ENCODE data around the gene DDHD1. TPM values are rescaled to one million over a fixed set of nuclear protein-coding genes. Genes with fewer than 3 reads are reported as not detected.

DDHD1 gene
- total RNA-seq, 1 experiment from 2014 or later = 20.0 TPM

DNA sequence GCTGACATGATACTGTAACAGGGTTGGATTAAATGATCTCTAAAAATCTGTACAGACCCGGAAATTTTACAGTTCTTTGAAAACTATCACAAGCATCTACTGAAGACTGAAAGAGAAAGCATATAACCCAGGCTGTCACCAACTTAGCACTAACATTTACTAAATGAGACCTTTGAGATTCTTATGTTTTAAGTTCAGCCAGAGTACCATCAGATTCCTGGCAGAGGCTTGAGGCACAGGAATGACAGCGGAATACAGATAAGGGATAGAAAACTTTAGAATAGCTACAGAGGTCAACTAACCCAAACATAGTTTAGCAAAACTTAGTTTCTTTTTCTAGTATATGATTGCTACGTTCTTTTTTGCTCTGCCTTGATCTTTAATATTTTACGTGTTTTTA, 110.6 kb downstream of the DDHD1 start:
- CTCF ChIA-PET = no interaction called here
- no peak for DNase-seq (ENCODE audit: low spot score)

More for the DNA sequence above, 110.6 kb downstream of the DDHD1 start:
- peaks cover 26% of the 10 kb centered on the region for H3K36me3 Mint-ChIP-seq
- peaks cover 2% of the 10 kb centered on the region; the same call in 1 of the 2 replicates for H3K9me3 Mint-ChIP-seq
- H3K4me3 Mint-ChIP-seq = no peak overlapping the region
- no peaks in the 10 kb centered on the region for H3K4me1 Mint-ChIP-seq
- H3K27ac Mint-ChIP-seq = no peak overlapping the region
- no peak for ATAC-seq
- TF ChIP-seq, protein P1, sequence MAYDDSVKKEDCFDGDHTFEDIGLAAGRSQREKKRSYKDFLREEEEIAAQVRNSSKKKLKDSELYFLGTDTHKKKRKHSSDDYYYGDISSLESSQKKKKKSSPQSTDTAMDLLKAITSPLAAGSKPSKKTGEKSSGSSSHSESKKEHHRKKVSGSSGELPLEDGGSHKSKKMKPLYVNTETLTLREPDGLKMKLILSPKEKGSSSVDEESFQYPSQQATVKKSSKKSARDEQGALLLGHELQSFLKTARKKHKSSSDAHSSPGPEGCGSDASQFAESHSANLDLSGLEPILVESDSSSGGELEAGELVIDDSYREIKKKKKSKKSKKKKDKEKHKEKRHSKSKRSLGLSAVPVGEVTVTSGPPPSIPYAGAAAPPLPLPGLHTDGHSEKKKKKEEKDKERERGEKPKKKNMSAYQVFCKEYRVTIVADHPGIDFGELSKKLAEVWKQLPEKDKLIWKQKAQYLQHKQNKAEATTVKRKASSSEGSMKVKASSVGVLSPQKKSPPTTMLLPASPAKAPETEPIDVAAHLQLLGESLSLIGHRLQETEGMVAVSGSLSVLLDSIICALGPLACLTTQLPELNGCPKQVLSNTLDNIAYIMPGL (CRISPR knock-in tag; IDR thresholded peaks at IDR 0.05) = no peak
- TF ChIP-seq, protein P2, sequence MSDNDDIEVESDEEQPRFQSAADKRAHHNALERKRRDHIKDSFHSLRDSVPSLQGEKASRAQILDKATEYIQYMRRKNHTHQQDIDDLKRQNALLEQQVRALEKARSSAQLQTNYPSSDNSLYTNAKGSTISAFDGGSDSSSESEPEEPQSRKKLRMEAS (CRISPR knock-in tag; IDR thresholded peaks at IDR 0.05) = no peak
- TF ChIP-seq EMX1 (CRISPR knock-in tag; IDR thresholded peaks at IDR 0.05) (no peak), MYBL2 (CRISPR knock-in tag; IDR thresholded peaks at IDR 0.05) (no peak), ZNF317 (CRISPR knock-in tag; IDR thresholded peaks at IDR 0.05; ENCODE audit: borderline replicate concordance, low read depth) (no peak), ZMAT4 (CRISPR knock-in tag; IDR thresholded peaks at IDR 0.05) (no peak), SMAD4 (CRISPR knock-in tag; IDR thresholded peaks at IDR 0.05) (no peak), TEAD1 (CRISPR knock-in tag; IDR thresholded peaks at IDR 0.05) (no peak), MLX (CRISPR knock-in tag; IDR thresholded peaks at IDR 0.05) (no peak), SMAD3 (CRISPR knock-in tag; IDR thresholded peaks at IDR 0.05; ENCODE audit: borderline replicate concordance) (no peak), NFE2L1 (CRISPR knock-in tag; IDR thresholded peaks at IDR 0.05) (no peak), ZNF671 (CRISPR knock-in tag; IDR thresholded peaks at IDR 0.05) (no peak), NR2C2 (CRISPR knock-in tag; IDR thresholded peaks at IDR 0.05) (no peak), ZNF512 (CRISPR knock-in tag; IDR thresholded peaks at IDR 0.05; ENCODE audit: borderline replicate concordance) (no peak), ZNF219 (CRISPR knock-in tag; IDR thresholded peaks at IDR 0.05; ENCODE audit: borderline replicate concordance) (no peak)
- TF ChIP-seq, protein P3, sequence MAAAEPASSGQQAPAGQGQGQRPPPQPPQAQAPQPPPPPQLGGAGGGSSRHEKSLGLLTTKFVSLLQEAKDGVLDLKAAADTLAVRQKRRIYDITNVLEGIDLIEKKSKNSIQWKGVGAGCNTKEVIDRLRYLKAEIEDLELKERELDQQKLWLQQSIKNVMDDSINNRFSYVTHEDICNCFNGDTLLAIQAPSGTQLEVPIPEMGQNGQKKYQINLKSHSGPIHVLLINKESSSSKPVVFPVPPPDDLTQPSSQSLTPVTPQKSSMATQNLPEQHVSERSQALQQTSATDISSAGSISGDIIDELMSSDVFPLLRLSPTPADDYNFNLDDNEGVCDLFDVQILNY (CRISPR knock-in tag; IDR thresholded peaks at IDR 0.05) = no peak
- TF ChIP-seq, protein P4, sequence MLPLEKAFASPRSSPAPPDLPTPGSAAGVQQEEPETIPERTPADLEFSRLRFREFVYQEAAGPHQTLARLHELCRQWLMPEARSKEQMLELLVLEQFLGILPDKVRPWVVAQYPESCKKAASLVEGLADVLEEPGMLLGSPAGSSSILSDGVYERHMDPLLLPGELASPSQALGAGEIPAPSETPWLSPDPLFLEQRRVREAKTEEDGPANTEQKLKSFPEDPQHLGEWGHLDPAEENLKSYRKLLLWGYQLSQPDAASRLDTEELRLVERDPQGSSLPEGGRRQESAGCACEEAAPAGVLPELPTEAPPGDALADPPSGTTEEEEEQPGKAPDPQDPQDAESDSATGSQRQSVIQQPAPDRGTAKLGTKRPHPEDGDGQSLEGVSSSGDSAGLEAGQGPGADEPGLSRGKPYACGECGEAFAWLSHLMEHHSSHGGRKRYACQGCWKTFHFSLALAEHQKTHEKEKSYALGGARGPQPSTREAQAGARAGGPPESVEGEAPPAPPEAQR (CRISPR knock-in tag; IDR thresholded peaks at IDR 0.05) = no peak
- TF ChIP-seq, protein P5, sequence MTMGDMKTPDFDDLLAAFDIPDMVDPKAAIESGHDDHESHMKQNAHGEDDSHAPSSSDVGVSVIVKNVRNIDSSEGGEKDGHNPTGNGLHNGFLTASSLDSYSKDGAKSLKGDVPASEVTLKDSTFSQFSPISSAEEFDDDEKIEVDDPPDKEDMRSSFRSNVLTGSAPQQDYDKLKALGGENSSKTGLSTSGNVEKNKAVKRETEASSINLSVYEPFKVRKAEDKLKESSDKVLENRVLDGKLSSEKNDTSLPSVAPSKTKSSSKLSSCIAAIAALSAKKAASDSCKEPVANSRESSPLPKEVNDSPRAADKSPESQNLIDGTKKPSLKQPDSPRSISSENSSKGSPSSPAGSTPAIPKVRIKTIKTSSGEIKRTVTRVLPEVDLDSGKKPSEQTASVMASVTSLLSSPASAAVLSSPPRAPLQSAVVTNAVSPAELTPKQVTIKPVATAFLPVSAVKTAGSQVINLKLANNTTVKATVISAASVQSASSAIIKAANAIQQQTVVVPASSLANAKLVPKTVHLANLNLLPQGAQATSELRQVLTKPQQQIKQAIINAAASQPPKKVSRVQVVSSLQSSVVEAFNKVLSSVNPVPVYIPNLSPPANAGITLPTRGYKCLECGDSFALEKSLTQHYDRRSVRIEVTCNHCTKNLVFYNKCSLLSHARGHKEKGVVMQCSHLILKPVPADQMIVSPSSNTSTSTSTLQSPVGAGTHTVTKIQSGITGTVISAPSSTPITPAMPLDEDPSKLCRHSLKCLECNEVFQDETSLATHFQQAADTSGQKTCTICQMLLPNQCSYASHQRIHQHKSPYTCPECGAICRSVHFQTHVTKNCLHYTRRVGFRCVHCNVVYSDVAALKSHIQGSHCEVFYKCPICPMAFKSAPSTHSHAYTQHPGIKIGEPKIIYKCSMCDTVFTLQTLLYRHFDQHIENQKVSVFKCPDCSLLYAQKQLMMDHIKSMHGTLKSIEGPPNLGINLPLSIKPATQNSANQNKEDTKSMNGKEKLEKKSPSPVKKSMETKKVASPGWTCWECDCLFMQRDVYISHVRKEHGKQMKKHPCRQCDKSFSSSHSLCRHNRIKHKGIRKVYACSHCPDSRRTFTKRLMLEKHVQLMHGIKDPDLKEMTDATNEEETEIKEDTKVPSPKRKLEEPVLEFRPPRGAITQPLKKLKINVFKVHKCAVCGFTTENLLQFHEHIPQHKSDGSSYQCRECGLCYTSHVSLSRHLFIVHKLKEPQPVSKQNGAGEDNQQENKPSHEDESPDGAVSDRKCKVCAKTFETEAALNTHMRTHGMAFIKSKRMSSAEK (CRISPR knock-in tag; IDR thresholded peaks at IDR 0.05; ENCODE audit: borderline replicate concordance) = no peak
- H3K27me3 Mint-ChIP-seq (ENCODE audit: low read depth) = no peaks in the 10 kb centered on the region
- POLR2A ChIA-PET = no interaction called here
